Stimulated activated CD8-positive, alpha-beta memory T cell treated with anti-CD3 and anti-CD28 coated beads, Interleukin-7, amount 100 ng/mL, for 24 hours (primary cell): Measurements from ENCODE around the gene NTN5.
"Not testable (repeated sequence)": the region's sequence is repeated elsewhere in the genome, so short reads cannot be mapped to it uniquely, and the experiment has no call there.

Experiments used
- DNase-seq: peaks from one replicate; pipeline ENCODE4 v3.0.0-alpha.2; 2020; ENCODE audit warnings: low read depth

The NTN5 gene

DNA sequence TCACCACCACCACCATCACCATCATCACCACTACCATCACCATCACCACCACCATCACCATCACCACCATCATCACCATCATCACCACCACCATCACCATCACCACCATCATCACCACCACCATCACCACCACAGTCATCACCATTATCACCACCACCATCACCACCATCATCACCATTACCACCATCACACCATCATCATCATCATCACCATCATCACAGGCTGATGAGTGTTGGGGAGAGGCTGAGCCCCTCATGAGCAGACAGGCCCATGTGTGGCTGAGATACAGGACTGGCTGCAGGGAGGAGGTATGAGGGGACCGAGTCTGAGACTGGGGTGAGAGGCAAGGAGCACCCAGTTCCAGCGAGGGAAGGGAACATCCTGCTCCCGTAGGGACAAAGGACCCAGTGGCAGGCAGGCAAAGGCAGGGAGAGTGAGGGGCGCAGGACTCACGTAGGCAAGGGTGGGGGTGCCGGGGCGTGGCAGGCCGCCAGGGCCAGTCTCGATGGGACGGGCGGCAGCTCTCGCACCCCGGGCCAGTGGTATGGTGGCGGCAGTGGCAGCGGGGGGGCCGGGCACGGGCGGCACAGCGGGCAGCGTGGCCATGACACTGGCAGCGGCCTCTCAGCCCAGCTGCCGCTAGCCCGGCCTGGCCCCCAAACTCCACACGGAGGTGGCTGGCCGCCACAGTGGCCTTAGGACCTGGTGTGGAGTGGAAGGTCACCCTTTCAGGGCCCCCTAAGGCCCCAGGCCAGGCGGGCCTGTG lies 2.7 kb downstream of the NTN5 start:
- no peak for DNase-seq

GRCh38 chr19:48668761-48669160 lies 4.1 kb downstream of the NTN5 start:
- DNase-seq, result no peak

- no peak for DNase-seq
These were observed 4.5 kb downstream of the NTN5 start for GRCh38 chr19:48668332-48668731.

- no peak for DNase-seq
These were observed 7.0 kb downstream of the NTN5 start for GRCh38 chr19:48665786-48666185.

DNA sequence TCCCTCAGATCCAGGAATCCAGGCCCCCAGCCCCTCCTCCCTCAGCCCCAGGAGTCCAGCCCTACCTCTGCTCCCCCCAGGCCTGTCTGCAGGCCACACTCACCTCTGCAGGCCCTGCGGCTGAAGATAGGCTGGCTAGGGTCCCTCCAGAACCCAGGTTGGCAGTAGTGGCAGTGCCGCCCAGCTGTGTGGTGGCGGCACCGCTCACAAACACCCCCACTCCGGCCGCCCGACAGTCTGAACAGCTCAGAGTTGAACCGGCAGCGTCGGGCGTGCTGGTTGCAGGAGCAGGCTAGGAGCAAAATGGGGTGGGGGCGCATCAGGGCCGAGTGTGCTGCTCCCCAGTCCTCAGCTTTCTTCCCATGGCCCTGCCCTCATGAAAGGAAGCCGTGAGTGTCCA lies 8.3 kb downstream of the NTN5 start:
- DNase-seq, result no peak

DNA sequence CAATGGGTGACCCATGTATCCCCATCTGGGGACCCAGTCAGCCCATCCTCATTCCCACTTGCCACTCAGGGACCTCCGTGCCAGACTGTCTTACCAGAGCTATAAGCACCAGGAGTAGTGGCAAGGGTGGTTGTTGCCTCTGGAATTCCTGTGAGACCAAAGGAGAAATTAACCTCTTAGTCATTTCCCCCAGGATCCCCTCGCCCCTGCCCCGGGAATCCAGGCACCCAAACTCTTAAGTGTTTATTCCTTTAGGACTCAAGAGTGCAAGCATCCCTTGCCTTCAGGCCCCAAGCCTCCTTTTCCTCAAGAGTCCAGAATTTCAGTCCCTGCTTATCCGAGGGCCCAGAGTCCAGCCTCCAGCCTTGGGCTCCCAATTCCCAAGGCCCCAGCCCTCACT lies 9.2 kb downstream of the NTN5 start:
- no peak for DNase-seq

- DNase-seq, result no peak
These were observed 11.1 kb downstream of the NTN5 start for GRCh38 chr19:48661711-48662090.

GRCh38 chr19:48660852-48661710 lies 11.7 kb downstream of the NTN5 start:
- DNase-seq, result peak; percentile 59

DNA sequence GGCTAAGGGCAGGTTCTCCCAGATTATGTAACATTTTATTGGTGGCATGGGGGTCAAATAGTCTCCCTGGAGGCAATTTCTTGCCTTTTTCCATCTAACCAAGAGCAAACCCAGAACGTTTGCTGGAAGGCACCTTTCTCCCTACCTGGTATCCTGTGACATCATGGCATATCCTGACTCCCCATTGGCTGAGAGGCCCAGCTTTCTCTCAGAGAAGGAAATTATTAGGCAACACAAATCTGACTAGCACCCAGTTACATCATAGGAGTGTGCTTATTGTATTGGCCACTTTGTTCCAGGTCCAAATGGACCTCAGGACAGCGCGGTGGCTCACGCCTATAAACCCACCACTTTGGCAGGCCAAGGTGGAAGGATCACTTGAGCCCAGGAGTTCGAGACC lies 13.0 kb downstream of the NTN5 start:
- DNase-seq, result no peak

- DNase-seq, result no peak
These were observed 14.3 kb downstream of the NTN5 start for GRCh38 chr19:48658483-48658882.

GRCh38 chr19:48657828-48658227 lies 15.0 kb downstream of the NTN5 start:
- DNase-seq, result not testable (repeated sequence)

GRCh38 chr19:48656840-48657474 lies 15.9 kb downstream of the NTN5 start:
- no peak for DNase-seq

DNA sequence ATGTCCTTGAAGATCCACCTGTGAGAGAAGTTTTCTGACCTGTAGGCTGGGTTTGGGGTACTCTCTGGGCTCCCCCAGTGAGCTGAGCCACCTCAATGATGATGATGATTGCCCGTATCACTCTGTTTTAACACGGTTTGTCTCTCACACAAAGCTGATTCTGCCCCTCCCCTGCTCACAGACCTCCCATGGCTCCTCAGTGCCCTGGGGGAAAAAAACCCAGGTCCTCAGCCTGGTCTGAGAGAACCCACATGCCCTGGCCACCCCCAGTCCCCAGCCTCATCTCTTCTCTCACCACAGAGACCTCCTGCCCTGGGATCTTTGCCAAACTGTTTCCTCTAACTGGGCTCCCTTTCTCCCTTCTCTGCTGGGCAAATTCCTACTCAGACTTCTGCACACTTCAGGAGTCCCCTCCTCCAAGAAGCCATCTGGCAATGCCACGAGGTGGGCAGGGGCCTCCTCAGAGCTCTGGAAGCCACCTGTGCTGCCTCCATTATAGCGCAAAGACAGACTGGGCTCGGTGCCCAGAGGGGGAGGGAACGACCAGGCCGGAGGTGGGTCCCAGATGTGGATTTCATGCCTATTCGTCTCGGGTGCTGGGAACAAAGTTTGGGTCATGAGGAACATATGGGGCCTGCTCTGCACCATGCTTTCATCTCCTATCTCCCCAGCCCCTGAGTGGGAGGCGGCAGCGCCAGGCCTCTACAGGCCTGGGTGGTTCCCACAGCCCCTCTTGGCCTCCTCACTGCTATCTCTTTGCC lies 18.3 kb downstream of the NTN5 start:
- no peak for DNase-seq

DNA sequence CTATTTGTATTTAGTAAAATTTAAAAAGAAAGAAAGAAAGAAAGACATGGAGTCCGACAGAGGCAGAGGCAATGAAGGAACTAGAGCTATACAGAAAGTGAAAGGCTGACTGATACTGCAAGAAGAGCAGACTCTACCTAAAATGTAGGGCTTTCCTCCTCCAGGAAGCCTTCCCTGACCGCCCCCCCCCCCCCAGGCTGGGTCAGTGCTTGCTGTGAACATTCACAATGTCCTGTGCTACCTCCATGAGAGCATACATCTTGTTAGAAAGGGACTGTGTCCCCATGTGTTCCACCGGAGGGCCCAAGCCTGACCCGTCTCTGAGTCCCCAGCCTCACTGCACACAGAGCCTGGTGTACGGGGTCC lies 21.2 kb downstream of the NTN5 start:
- DNase-seq, result no peak

- no peak for DNase-seq
These were observed 21.7 kb downstream of the NTN5 start for GRCh38 chr19:48650974-48651682.

DNA sequence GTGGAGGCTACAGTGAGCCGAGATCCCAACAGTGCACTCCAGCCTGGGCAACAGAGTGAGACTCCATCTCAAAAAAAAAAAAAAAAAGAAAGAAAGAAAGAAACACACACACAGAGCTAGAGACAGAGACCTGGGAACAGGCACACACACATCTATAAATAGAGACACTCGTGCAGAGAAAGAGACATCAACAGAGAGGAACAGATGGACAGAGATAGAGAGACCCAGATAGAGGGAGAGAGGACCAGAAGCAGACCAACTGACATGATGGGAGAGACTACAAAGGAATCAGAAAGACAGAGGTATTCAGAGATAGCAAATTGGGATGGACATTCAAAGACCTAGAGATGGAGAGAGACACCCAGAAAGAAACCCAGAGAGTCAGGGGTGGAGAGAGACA lies 24.7 kb downstream of the NTN5 start:
- no peak for DNase-seq

GRCh38 chr19:48646722-48647216 lies 26.0 kb downstream of the NTN5 start:
- no peak for DNase-seq

DNA sequence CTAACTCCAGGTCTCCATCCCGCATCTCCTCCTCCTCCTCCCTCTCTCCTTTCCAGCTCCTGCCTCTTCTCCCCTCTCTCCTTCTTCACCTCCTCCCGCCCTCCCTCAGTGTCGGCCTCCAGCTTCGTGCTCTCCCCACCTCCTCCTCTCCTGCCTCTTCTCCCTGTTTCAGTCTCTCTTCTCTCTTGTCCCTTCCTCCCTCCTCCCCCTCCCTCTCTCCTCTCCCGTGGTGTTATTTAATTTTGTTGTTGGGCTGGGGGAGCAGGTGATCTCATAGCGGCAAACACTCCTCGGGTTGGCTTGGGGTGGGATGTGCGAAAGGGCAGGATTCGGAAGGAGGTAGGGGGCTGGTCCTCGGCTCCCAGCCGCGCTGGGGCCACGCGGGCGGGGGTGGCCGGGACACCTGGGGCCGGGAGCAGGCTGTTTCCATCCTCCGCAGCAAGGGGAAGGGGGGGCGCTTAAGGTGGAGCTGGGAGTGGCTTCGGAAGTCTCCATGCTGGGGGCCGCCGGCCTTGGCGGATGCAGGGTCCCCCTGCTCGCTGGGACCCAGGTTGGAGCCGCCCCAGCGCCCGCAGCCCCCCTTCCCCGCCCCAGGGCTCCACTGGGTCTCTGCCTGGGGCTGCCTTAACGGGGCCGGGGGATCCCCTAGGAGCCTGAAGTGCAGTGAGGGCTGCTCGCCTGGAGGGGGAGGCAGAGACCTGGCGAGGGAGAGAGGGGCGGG lies 26.7 kb downstream of the NTN5 start, which contains the start of gene CA11:
TSS of gene CA11 (minus strand) at position 187 of the 721 bp plus-strand sequence. CDS start 555 bp downstream, outside the sequence.
- peak; percentile 76 for DNase-seq

DNA sequence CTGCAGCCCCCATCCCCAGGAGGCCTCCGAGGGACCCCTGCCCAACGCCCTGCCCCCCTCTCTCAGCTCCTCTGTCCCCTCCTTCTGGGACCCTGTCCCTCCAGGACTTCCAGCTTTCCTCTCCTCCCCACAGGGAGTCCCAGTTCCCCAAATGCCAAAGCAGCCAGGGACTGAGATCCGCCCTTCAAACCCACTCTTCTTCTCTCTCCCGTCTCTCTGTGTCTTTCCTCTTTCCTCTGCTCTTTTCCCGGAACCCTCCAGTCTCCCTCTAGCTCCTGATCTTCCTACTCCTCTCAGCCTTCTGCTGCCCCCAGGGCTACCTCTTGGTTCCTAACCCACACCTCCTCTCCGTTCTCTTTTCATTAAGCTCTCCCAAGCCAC lies 27.2 kb downstream of the NTN5 start:
- DNase-seq, result no peak

DNA sequence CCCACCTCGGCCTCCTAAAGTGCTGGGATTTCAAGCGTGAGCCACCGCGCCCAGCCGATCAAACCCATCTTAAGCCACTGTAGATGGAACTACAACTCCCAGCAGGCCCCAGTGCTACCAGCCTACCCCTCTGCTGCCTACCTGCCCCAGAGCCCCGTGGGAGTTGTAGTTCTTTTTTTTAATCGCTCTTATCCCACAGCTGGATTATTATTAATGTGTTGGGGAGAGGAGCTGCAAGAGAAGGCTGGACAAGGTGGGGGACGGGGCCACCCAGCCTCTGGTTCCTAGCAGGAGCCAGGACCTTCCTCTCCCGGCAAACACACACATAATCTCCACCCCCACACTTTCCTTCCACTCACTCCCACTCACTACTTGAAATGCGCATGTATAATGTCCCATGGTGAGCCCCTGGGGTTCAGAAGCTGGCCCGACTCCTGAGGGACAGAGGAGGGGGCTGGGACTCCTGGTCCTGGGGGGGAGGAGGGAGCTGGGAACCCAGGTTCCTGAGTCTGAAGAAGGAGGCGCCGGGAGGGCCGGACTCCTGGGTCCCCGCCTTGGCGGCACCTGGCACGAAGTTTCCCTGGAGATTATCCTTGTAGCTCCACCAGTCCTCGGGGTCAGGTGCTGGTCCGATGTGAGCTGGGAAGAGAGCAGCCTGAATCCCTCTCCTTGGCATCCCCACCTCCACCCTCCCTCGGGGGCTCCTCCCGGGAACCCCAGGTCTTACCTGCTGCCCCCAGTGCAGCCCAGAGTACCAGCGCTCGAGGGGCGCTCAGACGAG lies 27.8 kb downstream of the NTN5 start:
- DNase-seq, result peak; percentile 52
